ENCODE data around the gene MRPS31. TPM values are rescaled to one million over a fixed set of nuclear protein-coding genes. Genes with fewer than 3 reads are reported as not detected.

Gene MRPS31
- total RNA-seq, 3 donors from 2014 or later (not counting 1 experiment from before 2014, with no cell fraction given) = 13.6 to 19.6 (median 13.8) TPM

DNA sequence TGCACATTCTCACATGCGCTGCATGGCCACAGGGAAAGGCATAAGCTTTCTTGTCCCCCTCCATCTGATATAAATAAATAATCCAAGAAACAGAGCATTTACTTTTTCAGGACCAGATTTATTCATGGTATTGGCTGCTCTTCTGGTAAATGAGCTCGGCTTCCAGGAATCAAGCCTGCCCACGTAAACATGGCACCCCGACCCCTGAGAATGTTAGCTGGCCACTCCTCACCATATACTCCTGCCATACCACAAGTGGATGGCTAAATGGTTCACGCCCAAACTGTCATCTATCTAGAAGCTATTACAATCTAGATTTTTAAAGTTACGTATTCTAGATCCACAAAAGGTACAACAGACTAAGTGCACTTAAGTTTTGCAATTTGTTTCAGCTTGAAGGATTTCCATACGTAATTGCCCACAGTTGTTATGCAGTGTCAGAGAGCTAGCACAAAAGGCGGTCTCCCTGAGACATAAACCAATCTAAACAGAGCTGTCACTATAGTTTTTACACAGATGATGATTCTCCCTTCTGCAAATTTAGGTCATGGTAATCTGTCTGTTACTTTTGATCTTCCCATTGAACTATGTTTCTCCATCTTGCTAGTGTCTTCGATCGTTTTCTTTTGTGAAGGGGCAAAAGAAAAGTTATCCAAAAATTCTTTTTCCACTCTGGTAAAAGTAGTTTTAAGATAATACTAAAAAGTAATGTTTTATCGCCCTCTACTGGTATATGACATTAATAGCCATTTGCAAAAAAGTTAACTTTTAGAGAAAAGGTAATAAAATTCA, 88.3 kb downstream of the MRPS31 start:
- no peak overlapping the region for H3K4me3 ChIP-seq (ENCODE audit: low read length)
- no peak overlapping the region for H3K27ac ChIP-seq (ENCODE audit: low read length)
- ATAC-seq (peak in 2 of 3 donors; percentile 38 to 52), DNase-seq (peak in 1 of 2 donors; percentile 48)
- no peak overlapping the region for H3K27ac Mint-ChIP-seq
- H3K4me3 Mint-ChIP-seq = no peak overlapping the region
- no peaks in the 10 kb centered on the region for H3K9me3 ChIP-seq (ENCODE audit: control insufficient read depth, insufficient read depth, low read length)
- TF ChIP-seq, protein P1, sequence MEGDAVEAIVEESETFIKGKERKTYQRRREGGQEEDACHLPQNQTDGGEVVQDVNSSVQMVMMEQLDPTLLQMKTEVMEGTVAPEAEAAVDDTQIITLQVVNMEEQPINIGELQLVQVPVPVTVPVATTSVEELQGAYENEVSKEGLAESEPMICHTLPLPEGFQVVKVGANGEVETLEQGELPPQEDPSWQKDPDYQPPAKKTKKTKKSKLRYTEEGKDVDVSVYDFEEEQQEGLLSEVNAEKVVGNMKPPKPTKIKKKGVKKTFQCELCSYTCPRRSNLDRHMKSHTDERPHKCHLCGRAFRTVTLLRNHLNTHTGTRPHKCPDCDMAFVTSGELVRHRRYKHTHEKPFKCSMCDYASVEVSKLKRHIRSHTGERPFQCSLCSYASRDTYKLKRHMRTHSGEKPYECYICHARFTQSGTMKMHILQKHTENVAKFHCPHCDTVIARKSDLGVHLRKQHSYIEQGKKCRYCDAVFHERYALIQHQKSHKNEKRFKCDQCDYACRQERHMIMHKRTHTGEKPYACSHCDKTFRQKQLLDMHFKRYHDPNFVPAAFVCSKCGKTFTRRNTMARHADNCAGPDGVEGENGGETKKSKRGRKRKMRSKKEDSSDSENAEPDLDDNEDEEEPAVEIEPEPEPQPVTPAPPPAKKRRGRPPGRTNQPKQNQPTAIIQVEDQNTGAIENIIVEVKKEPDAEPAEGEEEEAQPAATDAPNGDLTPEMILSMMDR (IDR thresholded peaks at IDR 0.05) = peak; percentile 83
- no peaks in the 10 kb centered on the region for H3K36me3 ChIP-seq (ENCODE audit: control insufficient read depth, insufficient read depth, low read length)
- H3K9me3 Mint-ChIP-seq = no peaks in the 10 kb centered on the region
- H3K4me1 ChIP-seq (ENCODE audit: control insufficient read depth, insufficient read depth, low read length) = no peaks in the 10 kb centered on the region
- WGBS (ENCODE audit: insufficient coverage) = 72% methylated on average over 8 of the region's 11 CpGs
- no peaks in the 10 kb centered on the region for H3K36me3 Mint-ChIP-seq
- no peaks in the 10 kb centered on the region for H3K27me3 ChIP-seq (ENCODE audit: control insufficient read depth, insufficient read depth, low read length)
- intact Hi-C loops (cut with micrococcal nuclease) = loop anchor here (1.0 to 2.0 kb wide), 3 partner anchors 613 to 998 kb away; no protein-coding TSS in a partner anchor
- H3K4me1 Mint-ChIP-seq = peaks cover 5 to 6% of the 10 kb centered on the region in 2 donors
- peaks cover 0 to 2% of the 10 kb centered on the region in 2 donors for H3K27me3 Mint-ChIP-seq (ENCODE audit: low read depth in 2 of 2)

DNA sequence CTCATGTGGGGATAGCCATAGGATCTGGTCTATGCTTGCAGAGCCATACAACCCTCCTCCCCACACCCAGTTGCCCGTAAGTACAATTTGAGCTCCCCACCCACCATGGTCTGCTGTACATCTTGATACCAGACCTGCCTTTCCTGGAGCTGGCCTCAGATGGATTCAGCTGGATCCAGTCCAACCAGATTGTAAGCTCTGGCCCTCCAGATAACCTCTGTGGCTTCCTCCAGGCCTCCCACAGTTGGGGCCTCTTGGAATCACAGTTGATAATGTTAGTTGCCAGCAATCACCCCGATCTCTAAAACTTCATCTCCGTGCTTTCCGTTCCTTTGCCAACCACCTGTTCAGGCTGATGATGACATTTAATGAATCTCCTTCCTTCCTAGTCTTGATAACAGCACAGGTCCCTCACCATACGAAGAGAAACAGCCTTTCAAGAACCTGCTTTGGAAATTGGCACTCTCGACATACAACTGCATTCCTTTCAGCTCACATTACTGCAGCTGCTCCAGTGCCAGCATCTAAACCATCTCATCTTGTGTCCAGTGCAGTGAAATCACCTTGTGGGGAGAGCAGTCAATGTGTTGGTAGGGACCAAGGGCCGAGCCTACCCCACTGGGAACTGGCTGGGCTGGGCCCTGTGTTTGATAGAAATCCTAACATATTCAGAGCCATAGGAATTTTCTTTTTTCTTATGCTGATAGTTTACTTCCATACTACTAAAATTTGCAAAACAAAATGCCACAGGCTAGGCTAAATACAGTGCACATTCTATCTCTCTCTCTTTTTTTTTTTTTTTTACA, 89.4 kb downstream of the MRPS31 start:
- H3K4me3 ChIP-seq (ENCODE audit: low read length) = no peak overlapping the region
- no peaks in the 10 kb centered on the region for H3K9me3 ChIP-seq (ENCODE audit: control insufficient read depth, insufficient read depth, low read length)
- DNase-seq (no peak), ATAC-seq (no peak)
- H3K4me1 ChIP-seq (ENCODE audit: control insufficient read depth, insufficient read depth, low read length) = no peaks in the 10 kb centered on the region
- no peaks in the 10 kb centered on the region for H3K36me3 Mint-ChIP-seq
- peaks cover 0 to 2% of the 10 kb centered on the region in 2 donors for H3K27me3 Mint-ChIP-seq (ENCODE audit: low read depth in 2 of 2)
- peaks cover 5 to 6% of the 10 kb centered on the region in 2 donors for H3K4me1 Mint-ChIP-seq
- H3K36me3 ChIP-seq (ENCODE audit: control insufficient read depth, insufficient read depth, low read length) = no peaks in the 10 kb centered on the region
- H3K27me3 ChIP-seq (ENCODE audit: control insufficient read depth, insufficient read depth, low read length) = no peaks in the 10 kb centered on the region
- intact Hi-C loops (cut with micrococcal nuclease) = loop anchor here (2.0 kb wide), 2 partner anchors 739 to 997 kb away; no protein-coding TSS in a partner anchor
- no peak overlapping the region for H3K27ac ChIP-seq (ENCODE audit: low read length)
- no peaks in the 10 kb centered on the region for H3K9me3 Mint-ChIP-seq
- no peak overlapping the region for H3K27ac Mint-ChIP-seq
- WGBS (ENCODE audit: insufficient coverage) = 58% methylated on average over 7 of the region's 7 CpGs
- H3K4me3 Mint-ChIP-seq = no peak overlapping the region
- TF ChIP-seq, protein P1 (IDR thresholded peaks at IDR 0.05) = no peak

DNA sequence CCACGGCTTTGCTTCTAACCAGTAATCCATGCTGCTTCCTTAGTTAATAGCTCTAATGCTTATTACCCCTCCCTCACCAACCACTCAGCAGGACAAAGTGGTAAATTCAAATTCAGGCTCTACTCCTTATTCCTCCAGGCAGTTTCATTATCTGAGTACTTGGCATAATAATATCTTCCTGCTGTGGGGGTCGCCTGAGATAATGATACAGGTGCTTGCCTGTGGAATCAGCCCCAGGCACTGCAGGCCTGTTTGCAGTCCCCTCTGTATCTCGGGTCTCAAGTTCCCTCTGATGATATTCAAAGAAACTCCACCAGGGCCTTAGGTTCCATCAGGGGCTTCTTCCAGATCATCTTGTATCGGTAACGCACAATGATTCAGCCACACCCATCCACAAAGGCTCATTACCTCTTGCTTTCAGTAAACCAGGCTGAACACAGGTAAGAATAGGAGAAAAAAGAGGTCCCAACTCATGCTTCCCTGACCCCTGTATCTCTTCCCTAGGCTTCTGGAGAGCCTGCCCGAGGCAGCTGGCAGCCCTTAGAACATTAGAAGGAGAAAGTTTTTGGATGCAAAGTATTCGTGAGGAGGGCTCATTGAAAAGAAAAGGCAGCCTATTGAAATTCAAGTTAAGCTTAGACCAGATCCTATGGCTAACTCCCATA, 90.2 kb downstream of the MRPS31 start:
- Mint-ChIP-seq H3K9me3 (no peaks in the 10 kb centered on the region), H3K36me3 (no peaks in the 10 kb centered on the region), H3K27ac (no peak overlapping the region), H3K27me3 (ENCODE audit: low read depth in 2 of 2) (peaks cover 0 to 2% of the 10 kb centered on the region in 2 donors), H3K4me3 (no peak overlapping the region), H3K4me1 (peaks cover 5 to 6% of the 10 kb centered on the region in 2 donors)
- Histone ChIP-seq H3K27ac (ENCODE audit: low read length) (no peak overlapping the region), H3K4me1 (ENCODE audit: control insufficient read depth, insufficient read depth, low read length) (no peaks in the 10 kb centered on the region), H3K9me3 (ENCODE audit: control insufficient read depth, insufficient read depth, low read length) (no peaks in the 10 kb centered on the region), H3K36me3 (ENCODE audit: control insufficient read depth, insufficient read depth, low read length) (no peaks in the 10 kb centered on the region), H3K4me3 (ENCODE audit: low read length) (no peak overlapping the region), H3K27me3 (ENCODE audit: control insufficient read depth, insufficient read depth, low read length) (no peaks in the 10 kb centered on the region)
- ATAC-seq (no peak), DNase-seq (no peak)
- TF ChIP-seq, protein P1 (IDR thresholded peaks at IDR 0.05) = no peak
- 78% methylated on average over 7 of the region's 7 CpGs for WGBS (ENCODE audit: insufficient coverage)
- intact Hi-C loops (cut with micrococcal nuclease) = no loop called here

Data from natural killer cell (primary cell).